Transverse colon (tissue), 4 donors: Measurements from ENCODE around the gene LY86. TPM values are rescaled to one million over a fixed set of nuclear protein-coding genes. Genes with fewer than 3 reads are reported as not detected.

Experiments used
- DNase-seq: peaks from one replicate; pipeline ENCODE4 v3.0.0-alpha.2; 2019
- H3K27ac ChIP-seq, 4 donors: fragments of 200-600 bp; sonication (generic); 2 replicates each; pipeline ENCODE4 v1.5.1; 2016 to 2018; ENCODE audit warnings: inconsistent platforms in 4 of 4
- H3K27me3 ChIP-seq: fragments of 200-600 bp; sonication (generic); 2 replicates; pipeline ENCODE4 v1.5.1; 2017; ENCODE audit warnings: inconsistent platforms
- H3K36me3 ChIP-seq, 4 donors: fragments of 200-600 bp; sonication (generic); 2 replicates each; pipeline ENCODE4 v1.5.1; 2017 to 2019; ENCODE audit warnings: inconsistent platforms in 4 of 4
- H3K4me1 ChIP-seq, 4 donors: fragments of 200-600 bp; sonication (generic); 2 replicates each; pipeline ENCODE4 v1.5.1; 2017 to 2020; ENCODE audit warnings: inconsistent platforms in 4 of 4
- H3K4me3 ChIP-seq, 4 donors: fragments of 200-600 bp; sonication (generic); 1 replicate in 1 of 4; 2 replicates in 3 of 4; pipeline versions ENCODE4 v1.5.1 to v1.6.1; 2017 to 2019; ENCODE audit warnings: inconsistent platforms in 4 of 4
- H3K9me3 ChIP-seq, 2 donors: fragments of 200-600 bp; sonication (generic); 2 replicates each; pipeline ENCODE4 v1.5.1; 2017 to 2019; ENCODE audit warnings: inconsistent platforms in 2 of 2
- CTCF ChIP-seq, 5 experiments: fragments of 200-600 bp in 3 of 5; fragments of 450-650 bp in 2 of 5; sonication (generic) in 3 of 5; IDR thresholded peaks; 1 replicate in 2 of 5; 2 replicates in 3 of 5; pipeline ENCODE4 v1.5.1; 2016 to 2017; ENCODE audit warnings: antibody characterized with exemption in 5 of 5, inconsistent platforms in 3 of 5, mild to moderate bottlenecking in 2 of 5, moderate library complexity in 1 of 5
- EP300 ChIP-seq: sonication (generic); formaldehyde crosslinking; IDR thresholded peaks from one replicate; pipeline ENCODE4 v1.6.1; 2017; ENCODE audit warnings: antibody characterized with exemption, low read depth
- POLR2A ChIP-seq: fragments of 450-650 bp; IDR thresholded peaks from one replicate; pipeline ENCODE4 v1.6.1; 2016; ENCODE audit warnings: antibody characterized with exemption, mild to moderate bottlenecking, moderate library complexity
- POLR2AphosphoS5 ChIP-seq, 3 donors: sonication (generic); formaldehyde crosslinking; IDR thresholded peaks; one replicate each; pipeline ENCODE4 v1.6.1; 2016; ENCODE audit warnings: antibody characterized with exemption in 3 of 3
- WGBS, 2 donors: methylation state at CpG; one replicate each; pipeline ENCODE4 v1.1.5; 2018; ENCODE audit warnings: low coverage in 1 of 2; 5-methylcytosine and 5-hydroxymethylcytosine counted together
- in situ Hi-C, 4 donors: fragments of 200-750 bp; cut with MboI; loops; one replicate each; pipeline versions ENCODE4 v1.15.0 to v1.15.1; 2017; ENCODE audit warnings: low sequenced_read_pairs in 3 of 4, low pct_ligation_motif_present in 1 of 4, low pct_unique_long_range_greater_than_20kb in 1 of 4
- intact Hi-C: fragments of 100-400 bp; cut with DNase I; formaldehyde crosslinking; loops from one replicate; pipeline ENCODE4 v1.15.1; 2023; ENCODE audit warnings: low total_unique reads
- total RNA-seq, 4 donors: library from RNA; depleted of rRNA; stranded (reverse); fragments of >200 nt; gene quantifications; one replicate each; pipeline ENCODE4 v1.1.0, GENCODE V29; 2016

LY86 gene
- total RNA-seq, 4 donors from 2014 or later = 10.0 TPM; not detected in 3

GRCh38 chr6:6652932-6653331, 64.4 kb downstream of the LY86 start:
- Histone ChIP-seq H3K9me3 (no peaks in the 10 kb centered on the region), H3K4me3 (no peak overlapping the region), H3K27ac (no peak overlapping the region), H3K36me3 (no peaks in the 10 kb centered on the region), H3K27me3 (no peaks in the 10 kb centered on the region), H3K4me1 (no peaks in the 10 kb centered on the region)
- 89 to 93% methylated on average over 5 of the region's 5 CpGs for WGBS, 2 donors
- in situ Hi-C loops (loop anchor here in 1 of 4 donors (25.0 kb wide), 1 partner anchor 959 kb away; no protein-coding TSS in a partner anchor), intact Hi-C loops (no loop called here)
- DNase-seq = no peak
- TF ChIP-seq EP300 (no peak), POLR2A (no peak), CTCF (IDR thresholded peaks at IDR 0.05) (no peak), POLR2AphosphoS5 (IDR thresholded peaks at IDR 0.05) (no peak)

GRCh38 chr6:6654599-6655575, 66.4 kb downstream of the LY86 start:
- no peak for DNase-seq
- TF ChIP-seq EP300 (no peak), CTCF (IDR thresholded peaks at IDR 0.05) (no peak), POLR2AphosphoS5 (IDR thresholded peaks at IDR 0.05) (no peak), POLR2A (no peak)
- Histone ChIP-seq H3K27me3 (no peaks in the 10 kb centered on the region), H3K36me3 (no peaks in the 10 kb centered on the region), H3K4me1 (no peaks in the 10 kb centered on the region), H3K9me3 (no peaks in the 10 kb centered on the region), H3K4me3 (no peak overlapping the region), H3K27ac (no peak overlapping the region)
- intact Hi-C loops (no loop called here), in situ Hi-C loops (loop anchor here in 1 of 4 donors (25.0 kb wide), 1 partner anchor 957 kb away; no protein-coding TSS in a partner anchor)
- WGBS, 2 donors = 80 to 87% methylated on average over 12 to 16 of the region's 16 CpGs

- Histone ChIP-seq H3K36me3 (no peaks in the 10 kb centered on the region), H3K9me3 (no peaks in the 10 kb centered on the region), H3K4me3 (no peak overlapping the region), H3K27ac (no peak overlapping the region), H3K4me1 (peaks cover 0 to under 1% (median under 1%) of the 10 kb centered on the region in 4 donors), H3K27me3 (no peaks in the 10 kb centered on the region)
- in situ Hi-C loops (loop anchor here in 1 of 4 donors (25.0 kb wide), 1 partner anchor 956 kb away; no protein-coding TSS in a partner anchor), intact Hi-C loops (no loop called here)
- 71 to 81% methylated on average over 4 to 9 of the region's 9 CpGs for WGBS, 2 donors
- TF ChIP-seq CTCF (IDR thresholded peaks at IDR 0.05) = no peak
- no peak for TF ChIP-seq POLR2A
- no peak for TF ChIP-seq POLR2AphosphoS5 (IDR thresholded peaks at IDR 0.05)
- no peak for TF ChIP-seq EP300
- DNase-seq = no peak
Observed at GRCh38 chr6:6655805-6656251, 67.3 kb downstream of the LY86 start.

- no peaks in the 10 kb centered on the region for H3K9me3 ChIP-seq
- no peaks in the 10 kb centered on the region for H3K36me3 ChIP-seq
- H3K27me3 ChIP-seq = no peaks in the 10 kb centered on the region
- intact Hi-C loops = no loop called here
- in situ Hi-C loops = loop anchor here in 1 of 4 donors (25.0 kb wide), 1 partner anchor 956 kb away; no protein-coding TSS in a partner anchor
- peaks cover under 1 to 5% (median 4%) of the 10 kb centered on the region in 4 donors for H3K4me1 ChIP-seq
- H3K27ac ChIP-seq = no peak overlapping the region
- no peak overlapping the region for H3K4me3 ChIP-seq
- no peak for DNase-seq
- WGBS, 2 donors = 66 to 86% methylated on average over 2 to 3 of the region's 3 CpGs
- TF ChIP-seq CTCF (IDR thresholded peaks at IDR 0.05) = no peak
- no peak for TF ChIP-seq POLR2A
- no peak for TF ChIP-seq EP300
- TF ChIP-seq POLR2AphosphoS5 (IDR thresholded peaks at IDR 0.05) = no peak
Observed at GRCh38 chr6:6656287-6656686, 67.8 kb downstream of the LY86 start.
